KOPT-K1 (cell line): ENCODE results near the gene NECTIN1.

Experiments
- H3K27ac ChIP-seq: fragments of 200-600 bp; sonication (generic); 2 replicates; pipeline ENCODE4 v1.5.1; 2016; ENCODE audit warnings: antibody characterized with exemption, mild to moderate bottlenecking, low read depth, low read length; ENCODE audit not compliant: poor library complexity, severe bottlenecking
- H3K36me3 ChIP-seq: fragments of 200-600 bp; sonication (generic); 2 replicates; pipeline ENCODE4 v1.5.1; 2017; ENCODE audit warnings: antibody characterized with exemption, mild to moderate bottlenecking, low read length, moderate library complexity; ENCODE audit not compliant: insufficient read depth
- H3K9me3 ChIP-seq: fragments of 200-600 bp; sonication (generic); 2 replicates; pipeline ENCODE4 v1.5.1; 2017; ENCODE audit warnings: antibody characterized with exemption, low read length, mild to moderate bottlenecking; ENCODE audit not compliant: insufficient read depth, poor library complexity, severe bottlenecking

The NECTIN1 gene

DNA sequence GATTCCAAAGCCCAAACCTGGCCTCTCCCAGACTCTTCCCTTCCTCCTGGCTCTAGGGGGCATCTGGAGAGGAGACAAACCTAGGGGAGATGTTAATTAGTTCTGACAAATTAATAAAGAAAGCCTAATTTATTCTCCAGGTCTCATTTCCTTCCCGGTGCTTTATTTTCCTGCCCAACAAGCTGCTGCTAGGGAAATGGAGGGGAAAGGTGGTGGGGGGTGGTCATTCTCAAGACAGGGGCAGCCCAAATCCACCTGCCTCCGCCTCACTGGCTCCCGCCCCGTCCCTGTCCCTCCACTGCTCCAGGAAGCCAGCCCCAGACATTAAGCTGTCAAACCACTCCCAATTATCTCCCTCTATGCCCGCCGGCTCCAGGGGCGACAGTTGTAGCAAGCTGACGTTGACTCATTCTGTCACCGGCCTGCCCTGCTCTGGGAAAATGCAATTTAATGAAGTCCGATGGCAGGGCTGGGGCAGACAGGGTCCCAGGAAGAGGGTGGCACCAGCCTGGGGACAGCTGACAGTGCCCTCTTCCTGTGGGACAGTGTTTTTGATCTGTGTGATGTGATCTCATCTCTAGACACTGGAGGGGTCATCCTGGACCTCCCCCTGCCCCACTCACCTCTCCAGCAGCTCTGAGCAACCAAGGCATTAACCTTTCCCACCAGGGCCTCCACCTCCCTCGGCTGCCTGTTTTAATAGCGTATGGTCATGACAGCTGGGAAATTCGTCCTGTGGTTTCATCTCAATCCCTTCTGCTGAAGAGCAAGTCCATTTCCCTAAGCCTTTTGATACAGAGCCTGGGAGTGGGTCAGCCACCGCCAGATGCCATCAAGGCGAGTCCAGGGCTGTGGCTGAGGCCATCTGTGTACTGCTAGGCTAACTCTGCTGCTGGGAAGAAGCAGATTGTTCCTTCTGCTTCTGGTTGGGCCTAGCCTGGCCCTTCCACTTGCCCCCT is 27.1 kb downstream of the NECTIN1 start:
- no peaks in the 10 kb centered on the region for H3K36me3 ChIP-seq
- H3K27ac ChIP-seq, result no peak overlapping the region
- H3K9me3 ChIP-seq, result no peaks in the 10 kb centered on the region

DNA sequence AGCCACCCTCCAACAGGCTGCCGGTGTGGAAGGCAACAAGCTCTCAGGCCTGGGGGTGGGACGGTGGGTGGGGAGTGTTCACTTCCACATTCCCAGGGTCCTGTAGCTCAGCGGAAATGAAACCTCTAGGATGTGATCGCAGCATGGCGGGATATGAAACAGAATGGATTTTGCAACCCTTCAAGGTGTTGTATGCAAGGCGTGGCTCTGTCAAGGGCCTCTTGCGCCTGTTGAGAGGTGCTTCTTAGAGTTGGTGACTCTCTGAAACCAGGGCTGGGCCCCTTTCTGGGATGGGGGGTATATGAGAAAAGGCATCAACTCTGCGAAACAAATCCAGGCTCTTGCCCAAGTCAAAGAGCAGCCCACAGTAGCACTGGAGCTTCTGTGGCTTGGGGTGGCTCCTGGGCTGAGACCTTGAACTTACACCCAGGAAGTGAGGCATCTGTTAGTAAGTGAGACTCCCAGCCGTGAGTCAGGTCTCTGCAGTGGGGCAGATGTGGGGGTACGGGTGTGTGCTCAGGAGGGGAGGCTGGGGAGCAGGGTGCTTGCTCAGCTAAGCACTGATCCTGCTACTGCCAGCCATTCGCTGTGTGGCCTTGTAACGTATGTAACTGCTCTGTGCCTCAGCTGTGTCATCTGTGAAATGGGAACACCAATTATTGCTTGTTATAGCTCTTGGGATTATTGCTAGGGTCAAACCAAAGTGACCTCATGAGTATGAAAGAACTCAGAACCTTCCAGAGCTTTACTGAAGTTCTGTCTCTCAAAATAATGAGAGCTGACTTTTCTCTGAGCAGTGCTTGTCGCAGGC is 28.3 kb downstream of the NECTIN1 start:
- Histone ChIP-seq H3K27ac (no peak overlapping the region), H3K9me3 (no peaks in the 10 kb centered on the region), H3K36me3 (no peaks in the 10 kb centered on the region)

DNA sequence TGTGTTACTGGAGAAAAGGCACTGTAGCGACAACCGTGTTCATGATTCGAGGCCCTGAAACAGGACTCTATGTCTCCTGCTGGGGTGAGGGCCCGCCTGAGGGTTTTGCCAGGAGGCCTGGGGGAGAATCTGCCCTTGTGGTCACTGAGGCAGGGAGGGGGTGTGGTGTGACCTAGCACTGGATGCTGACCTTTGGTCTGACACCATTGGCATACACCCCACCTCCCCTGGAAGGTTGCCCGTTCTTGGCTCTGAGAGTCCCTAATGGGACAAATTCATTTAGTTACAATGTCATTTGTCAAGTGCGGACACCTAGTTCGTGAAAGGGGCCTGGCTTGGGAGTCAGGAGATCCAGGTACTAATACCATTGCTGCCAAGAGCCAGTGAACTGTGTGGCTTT is 29.0 kb downstream of the NECTIN1 start:
- Histone ChIP-seq H3K36me3 (no peaks in the 10 kb centered on the region), H3K9me3 (no peaks in the 10 kb centered on the region), H3K27ac (no peak overlapping the region)

DNA sequence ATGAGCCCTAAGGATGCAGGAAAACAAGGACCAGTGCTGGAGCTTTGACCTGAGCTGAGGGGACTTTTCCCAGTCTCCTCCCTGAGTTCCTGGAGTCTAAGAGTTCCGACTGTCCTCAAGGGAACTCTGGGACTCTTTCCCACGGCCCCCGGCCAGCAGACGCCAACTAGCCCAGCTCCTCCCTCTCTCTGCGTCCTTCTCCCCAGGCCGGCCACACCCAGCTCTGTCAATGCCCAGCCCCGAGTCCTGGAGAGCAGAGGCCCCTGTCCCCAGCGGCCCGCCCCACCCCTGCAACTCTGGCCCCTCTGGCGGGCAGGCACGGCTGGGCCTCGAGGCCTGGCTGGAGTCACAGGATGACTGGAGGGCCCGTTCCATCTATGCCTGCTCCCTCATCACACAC is 29.8 kb downstream of the NECTIN1 start:
- H3K9me3 ChIP-seq, result no peaks in the 10 kb centered on the region
- H3K27ac ChIP-seq, result no peak overlapping the region
- H3K36me3 ChIP-seq, result no peaks in the 10 kb centered on the region

DNA sequence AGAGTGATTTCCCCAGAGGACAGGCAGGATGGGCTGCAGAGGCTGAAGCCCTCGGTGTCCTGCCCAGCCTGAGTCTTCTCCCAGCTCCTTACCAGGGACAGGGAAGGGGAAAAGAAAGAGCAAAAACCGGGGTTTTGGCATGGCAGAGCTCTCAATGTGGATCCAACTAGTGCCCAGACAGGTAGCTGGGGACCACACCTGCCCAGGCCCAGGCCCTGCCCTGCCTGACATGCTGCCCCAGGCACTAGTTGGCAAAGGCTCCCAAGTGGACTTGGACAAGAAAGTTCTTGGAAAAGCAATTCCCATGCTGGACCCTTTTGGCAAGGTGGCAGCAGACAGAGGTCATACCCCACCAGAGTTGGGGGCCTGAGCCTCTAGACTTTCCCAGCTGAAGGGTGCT is 31.1 kb downstream of the NECTIN1 start:
- Histone ChIP-seq H3K36me3 (no peaks in the 10 kb centered on the region), H3K27ac (no peak overlapping the region), H3K9me3 (no peaks in the 10 kb centered on the region)

DNA sequence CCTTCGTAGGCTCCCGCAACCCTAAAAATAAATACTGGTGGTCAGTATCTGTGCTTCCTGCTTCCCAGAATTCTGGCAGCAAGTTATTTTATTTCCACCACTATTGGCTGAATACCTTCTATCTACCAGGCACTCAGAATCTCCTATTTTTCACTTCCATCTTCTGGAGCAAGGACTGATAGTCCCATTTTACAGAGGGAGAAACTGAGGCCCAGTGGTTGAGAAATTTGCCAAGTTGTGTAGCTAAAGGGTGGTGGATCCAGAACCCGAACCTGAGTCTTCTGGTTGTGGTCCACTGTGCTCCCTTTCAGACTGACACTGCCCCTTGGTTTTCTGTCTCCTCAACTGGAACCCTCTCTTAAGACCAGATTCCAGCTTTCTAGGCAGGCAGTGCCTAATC is 31.6 kb downstream of the NECTIN1 start:
- H3K9me3 ChIP-seq, result no peaks in the 10 kb centered on the region
- H3K36me3 ChIP-seq, result no peaks in the 10 kb centered on the region
- H3K27ac ChIP-seq, result no peak overlapping the region

DNA sequence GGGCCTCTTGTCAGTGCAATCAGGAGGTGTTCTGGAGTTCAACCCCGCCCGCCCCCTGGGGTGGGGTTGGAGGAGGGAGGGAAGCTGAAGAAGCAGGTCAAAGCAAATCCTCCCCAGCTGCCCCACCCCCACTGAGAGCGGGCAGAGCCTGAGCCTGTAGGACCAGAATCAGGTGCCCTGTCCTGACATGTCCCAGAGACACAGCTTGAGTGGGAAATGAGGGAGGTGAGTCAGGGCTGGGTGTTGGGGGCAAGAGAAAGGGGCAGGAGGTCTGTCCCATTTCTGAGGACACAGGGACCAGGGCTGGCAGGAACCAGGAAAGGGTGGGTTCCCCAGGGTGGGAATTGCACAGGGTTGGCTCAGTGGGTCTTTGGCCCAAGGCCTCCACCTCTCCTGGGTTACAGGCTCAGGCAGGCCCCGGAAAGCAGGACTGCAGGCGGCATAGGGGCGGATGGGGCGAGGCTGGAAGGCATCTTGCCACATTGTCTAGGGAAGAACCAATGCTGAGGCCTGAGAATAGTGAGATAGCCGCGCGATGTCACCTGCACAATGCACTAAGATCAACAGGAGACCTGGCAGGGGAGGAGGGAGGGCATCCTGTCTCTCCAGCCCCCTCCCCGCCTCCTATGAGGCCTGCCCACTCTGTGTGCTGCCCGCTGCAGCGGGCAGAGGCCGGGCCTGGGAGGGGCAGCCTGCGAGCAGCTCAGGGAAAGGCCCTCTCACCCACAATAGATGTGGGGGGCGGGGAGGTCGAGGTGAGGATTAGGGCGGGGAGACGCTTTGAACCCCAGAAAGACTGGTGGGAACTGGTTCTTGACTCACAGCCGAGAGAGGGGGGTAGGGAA is 32.4 kb downstream of the NECTIN1 start:
- H3K36me3 ChIP-seq, result no peaks in the 10 kb centered on the region
- no peaks in the 10 kb centered on the region for H3K9me3 ChIP-seq
- no peak overlapping the region for H3K27ac ChIP-seq

DNA sequence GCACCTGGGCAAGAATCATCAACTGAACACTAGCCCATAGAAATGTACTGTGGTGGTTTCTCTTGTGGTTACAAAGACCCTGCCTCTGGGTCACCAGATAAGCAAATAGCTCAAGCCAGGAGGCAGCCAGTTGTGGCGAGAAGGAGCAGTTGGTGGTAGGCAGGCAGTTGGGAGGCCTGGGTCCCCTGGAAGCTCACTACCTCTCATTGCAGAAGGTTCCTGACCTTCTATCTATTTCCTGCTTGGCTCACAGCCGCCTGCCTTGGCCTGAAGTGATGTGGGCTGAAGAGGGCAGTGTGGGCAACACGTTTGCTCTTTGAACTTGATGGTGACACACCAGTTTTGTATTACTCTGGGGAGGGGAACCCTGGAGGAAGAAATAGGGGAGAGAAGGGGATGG is 34.7 kb downstream of the NECTIN1 start:
- Histone ChIP-seq H3K27ac (no peak overlapping the region), H3K9me3 (no peaks in the 10 kb centered on the region), H3K36me3 (no peaks in the 10 kb centered on the region)

DNA sequence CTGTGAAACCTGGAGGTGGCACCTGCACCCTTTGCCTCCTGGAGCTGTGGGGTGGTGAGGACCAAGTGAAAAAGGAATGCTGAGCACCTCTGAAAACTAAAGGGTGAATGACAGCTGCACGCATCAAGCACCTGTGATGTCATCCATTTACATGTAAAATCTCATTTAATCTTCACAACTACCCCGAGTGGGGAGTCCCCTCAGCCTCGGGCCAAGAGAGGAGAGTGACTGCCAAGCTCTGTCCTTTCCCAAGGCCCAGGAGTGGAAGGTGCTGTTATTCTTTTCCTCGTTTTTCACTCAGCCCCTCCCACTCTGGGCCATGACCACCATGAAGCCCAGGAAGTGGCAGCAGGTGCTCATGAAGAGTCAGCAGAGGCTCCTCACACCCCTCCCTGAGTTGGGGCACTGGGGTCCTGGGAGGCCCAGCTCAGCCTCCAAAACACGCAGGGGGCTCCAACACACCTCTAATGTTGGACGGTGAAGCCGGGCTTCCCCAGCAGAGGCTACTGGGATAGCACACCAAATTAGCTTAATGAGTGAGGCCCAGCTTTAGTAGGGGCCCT is 35.7 kb downstream of the NECTIN1 start:
- Histone ChIP-seq H3K27ac (no peak overlapping the region), H3K36me3 (no peaks in the 10 kb centered on the region), H3K9me3 (no peaks in the 10 kb centered on the region)

DNA sequence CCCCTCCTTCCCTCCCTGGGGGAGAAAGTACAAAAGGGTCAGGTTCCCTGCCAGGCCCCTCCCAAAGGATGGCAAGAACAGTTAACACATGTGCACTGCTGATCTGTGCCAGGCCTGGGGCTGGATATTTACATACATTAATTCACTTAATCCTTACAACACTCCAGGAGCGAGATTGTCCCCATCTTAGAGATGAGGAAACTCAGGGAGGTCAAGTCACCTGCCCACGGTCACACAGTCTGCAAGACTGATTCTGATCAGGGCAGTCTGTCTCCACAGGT is 36.5 kb downstream of the NECTIN1 start:
- H3K27ac ChIP-seq, result no peak overlapping the region
- H3K9me3 ChIP-seq, result no peaks in the 10 kb centered on the region
- no peaks in the 10 kb centered on the region for H3K36me3 ChIP-seq

DNA sequence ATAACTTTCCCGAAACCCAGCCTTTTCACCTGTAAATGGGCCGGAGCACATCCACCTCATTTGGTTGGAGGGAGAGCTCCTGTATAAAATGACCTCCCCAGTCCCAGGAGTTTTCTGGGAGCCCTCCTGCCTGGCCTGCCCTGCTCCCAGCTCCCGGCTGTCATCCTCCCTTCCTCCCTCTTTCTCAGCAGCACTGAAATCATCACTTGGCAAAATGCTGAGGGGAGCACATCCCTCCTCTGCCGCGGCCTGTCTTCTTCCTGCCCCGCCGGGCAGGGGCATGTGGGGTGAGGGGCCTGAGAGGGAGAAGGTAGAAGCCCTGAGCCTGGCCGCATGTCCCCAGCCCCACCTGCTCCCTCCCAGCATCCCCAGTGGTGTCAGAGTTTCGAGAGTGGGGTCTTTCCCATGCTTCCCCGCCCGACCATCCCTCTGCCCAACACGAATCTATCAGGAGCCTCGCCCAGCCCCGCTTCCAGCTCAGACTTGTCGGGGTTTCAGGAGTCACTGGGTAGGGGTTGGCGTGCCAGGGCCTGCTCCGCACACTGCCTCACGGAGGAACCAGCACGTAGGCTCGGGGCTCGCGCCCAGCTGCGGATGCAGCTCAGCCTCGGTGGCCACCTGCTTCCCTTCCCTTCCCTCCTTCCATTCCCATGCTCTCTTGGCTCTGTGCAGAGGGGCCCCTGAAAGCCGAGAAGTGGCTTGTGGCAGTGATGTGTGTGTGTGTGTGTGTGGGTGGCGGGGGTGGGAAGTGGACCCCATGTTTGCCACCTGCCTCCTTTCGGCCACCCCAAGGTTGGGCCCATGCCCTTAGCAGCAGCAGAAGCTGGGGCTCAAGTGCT is 37.1 kb downstream of the NECTIN1 start:
- H3K27ac ChIP-seq, result no peak overlapping the region
- no peaks in the 10 kb centered on the region for H3K36me3 ChIP-seq

DNA sequence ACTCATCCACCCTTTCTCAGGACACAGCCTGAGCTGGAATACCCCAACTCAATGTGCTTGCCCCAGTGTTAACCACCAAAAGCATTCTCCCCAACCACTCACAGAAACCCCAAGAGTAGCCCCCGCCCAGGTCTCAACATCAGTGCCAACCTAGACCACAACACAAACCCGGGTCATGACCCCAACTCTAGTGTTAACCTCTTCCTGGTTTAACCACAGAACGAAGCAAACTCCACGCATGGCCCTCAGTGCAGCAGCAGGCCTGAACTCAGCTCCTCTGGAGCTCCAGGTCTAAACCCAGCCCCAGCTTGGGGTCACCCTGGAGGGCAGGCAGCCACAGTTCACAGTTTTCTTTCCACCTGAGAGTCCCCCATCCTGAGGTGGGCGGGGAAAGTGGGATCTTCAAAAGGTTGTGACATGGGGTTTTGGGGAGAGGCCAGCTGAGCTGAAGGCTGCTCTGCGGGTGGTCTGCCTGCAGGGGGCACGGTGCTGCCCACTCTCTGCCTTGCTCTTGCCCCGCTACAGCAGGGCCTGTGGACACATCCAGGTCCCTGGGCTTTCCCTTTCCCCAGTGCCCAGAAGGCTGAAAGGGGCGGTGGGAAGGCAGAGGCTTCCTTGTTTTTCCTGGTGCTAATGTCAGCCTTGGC is 37.9 kb downstream of the NECTIN1 start:
- Histone ChIP-seq H3K27ac (no peak overlapping the region), H3K9me3 (no peaks in the 10 kb centered on the region)

More for the DNA sequence above, 37.1 kb downstream of the NECTIN1 start:
- no peaks in the 10 kb centered on the region for H3K9me3 ChIP-seq

DNA sequence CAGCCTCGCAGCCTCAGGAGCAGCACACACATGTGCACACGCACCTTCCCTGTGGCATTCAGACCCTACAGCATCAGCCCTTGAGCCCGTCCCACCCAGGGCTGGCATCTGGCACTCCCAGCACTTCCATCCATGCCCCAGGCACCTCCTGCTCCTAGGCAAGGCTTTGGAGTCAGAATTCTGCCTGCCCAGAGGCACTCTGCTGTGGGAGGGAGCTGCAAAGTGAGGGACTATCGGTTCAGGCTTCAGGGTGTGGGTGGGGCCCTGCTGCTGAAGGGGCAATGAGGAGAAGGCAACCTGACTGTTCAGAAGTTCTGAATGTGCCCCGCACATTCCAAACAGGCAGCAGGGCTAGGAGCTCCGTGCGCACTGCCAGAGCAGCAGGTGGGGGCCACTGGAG is 39.7 kb downstream of the NECTIN1 start:
- H3K9me3 ChIP-seq, result no peaks in the 10 kb centered on the region
- H3K36me3 ChIP-seq, result no peaks in the 10 kb centered on the region
- no peak overlapping the region for H3K27ac ChIP-seq

More for the DNA sequence above, 37.9 kb downstream of the NECTIN1 start:
- no peaks in the 10 kb centered on the region for H3K36me3 ChIP-seq

DNA sequence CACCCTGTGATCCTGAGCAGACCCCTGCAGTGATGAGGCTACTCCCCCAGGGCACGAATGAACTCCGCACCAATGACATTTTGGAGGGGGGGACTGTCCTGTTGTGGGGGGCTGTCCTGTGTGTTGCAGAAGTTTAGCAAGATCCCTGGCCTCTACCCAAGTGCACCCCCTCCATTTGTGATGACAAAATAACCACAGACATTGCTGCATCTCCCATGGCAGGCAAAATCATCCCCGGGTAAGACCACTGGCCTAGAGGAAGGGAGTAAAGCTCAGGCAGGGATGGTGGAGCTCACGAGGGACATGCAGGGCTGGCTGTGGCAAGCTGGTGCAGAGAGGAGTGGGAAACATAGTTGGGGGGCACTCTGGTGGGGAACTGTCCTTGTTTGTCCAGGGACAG is 40.6 kb downstream of the NECTIN1 start:
- Histone ChIP-seq H3K27ac (no peak overlapping the region), H3K36me3 (no peaks in the 10 kb centered on the region), H3K9me3 (no peaks in the 10 kb centered on the region)
